Measurements from ENCODE around the gene ALX3. TPM values are rescaled to one million over a fixed set of nuclear protein-coding genes. Genes with fewer than 3 reads are reported as not detected.

Gene ALX3
- total and polyA plus RNA-seq, 10 of the 15 experiments (the other 5 are each of a cell fraction or from before 2014, with no cell fraction given) = not detected

DNA sequence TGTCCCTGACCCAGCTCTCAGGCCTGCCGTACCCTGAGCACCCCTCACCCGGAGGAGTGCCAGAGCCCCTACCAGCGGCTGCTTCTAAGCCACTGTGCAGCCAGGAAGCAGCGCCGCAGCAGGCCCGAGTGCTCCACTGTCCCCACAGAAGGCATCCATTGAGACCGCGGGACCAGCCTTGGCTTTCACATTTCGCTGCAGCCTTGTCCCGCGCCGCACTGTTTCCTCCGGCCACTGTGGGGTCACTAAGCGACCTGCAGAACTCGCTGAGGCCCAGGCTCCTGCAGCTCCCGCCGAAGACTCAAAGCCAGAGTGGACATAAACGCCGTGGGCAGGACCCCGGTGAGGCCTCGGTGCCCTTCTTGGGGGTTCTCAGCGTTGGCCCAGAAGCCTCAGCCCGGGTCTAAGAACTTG, 3.0 kb downstream of the ALX3 start (continued):
- TF ChIP-seq, protein P1, sequence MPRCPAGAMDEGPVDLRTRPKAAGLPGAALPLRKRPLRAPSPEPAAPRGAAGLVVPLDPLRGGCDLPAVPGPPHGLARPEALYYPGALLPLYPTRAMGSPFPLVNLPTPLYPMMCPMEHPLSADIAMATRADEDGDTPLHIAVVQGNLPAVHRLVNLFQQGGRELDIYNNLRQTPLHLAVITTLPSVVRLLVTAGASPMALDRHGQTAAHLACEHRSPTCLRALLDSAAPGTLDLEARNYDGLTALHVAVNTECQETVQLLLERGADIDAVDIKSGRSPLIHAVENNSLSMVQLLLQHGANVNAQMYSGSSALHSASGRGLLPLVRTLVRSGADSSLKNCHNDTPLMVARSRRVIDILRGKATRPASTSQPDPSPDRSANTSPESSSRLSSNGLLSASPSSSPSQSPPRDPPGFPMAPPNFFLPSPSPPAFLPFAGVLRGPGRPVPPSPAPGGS (IDR thresholded peaks at IDR 0.05; ENCODE audit: borderline replicate concordance, insufficient read depth, low read depth, low read length, poor library complexity, severe bottlenecking) = no peak
- TF ChIP-seq, protein P2, sequence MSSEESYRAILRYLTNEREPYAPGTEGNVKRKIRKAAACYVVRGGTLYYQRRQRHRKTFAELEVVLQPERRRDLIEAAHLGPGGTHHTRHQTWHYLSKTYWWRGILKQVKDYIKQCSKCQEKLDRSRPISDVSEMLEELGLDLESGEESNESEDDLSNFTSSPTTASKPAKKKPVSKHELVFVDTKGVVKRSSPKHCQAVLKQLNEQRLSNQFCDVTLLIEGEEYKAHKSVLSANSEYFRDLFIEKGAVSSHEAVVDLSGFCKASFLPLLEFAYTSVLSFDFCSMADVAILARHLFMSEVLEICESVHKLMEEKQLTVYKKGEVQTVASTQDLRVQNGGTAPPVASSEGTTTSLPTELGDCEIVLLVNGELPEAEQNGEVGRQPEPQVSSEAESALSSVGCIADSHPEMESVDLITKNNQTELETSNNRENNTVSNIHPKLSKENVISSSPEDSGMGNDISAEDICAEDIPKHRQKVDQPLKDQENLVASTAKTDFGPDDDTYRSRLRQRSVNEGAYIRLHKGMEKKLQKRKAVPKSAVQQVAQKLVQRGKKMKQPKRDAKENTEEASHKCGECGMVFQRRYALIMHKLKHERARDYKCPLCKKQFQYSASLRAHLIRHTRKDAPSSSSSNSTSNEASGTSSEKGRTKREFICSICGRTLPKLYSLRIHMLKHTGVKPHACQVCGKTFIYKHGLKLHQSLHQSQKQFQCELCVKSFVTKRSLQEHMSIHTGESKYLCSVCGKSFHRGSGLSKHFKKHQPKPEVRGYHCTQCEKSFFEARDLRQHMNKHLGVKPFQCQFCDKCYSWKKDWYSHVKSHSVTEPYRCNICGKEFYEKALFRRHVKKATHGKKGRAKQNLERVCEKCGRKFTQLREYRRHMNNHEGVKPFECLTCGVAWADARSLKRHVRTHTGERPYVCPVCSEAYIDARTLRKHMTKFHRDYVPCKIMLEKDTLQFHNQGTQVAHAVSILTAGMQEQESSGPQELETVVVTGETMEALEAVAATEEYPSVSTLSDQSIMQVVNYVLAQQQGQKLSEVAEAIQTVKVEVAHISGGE (CRISPR knock-in tag; IDR thresholded peaks at IDR 0.05) = no peak
- no peak for TF ChIP-seq NFIC (IDR thresholded peaks at IDR 0.05; ENCODE audit: low read depth, low read length)

DNA sequence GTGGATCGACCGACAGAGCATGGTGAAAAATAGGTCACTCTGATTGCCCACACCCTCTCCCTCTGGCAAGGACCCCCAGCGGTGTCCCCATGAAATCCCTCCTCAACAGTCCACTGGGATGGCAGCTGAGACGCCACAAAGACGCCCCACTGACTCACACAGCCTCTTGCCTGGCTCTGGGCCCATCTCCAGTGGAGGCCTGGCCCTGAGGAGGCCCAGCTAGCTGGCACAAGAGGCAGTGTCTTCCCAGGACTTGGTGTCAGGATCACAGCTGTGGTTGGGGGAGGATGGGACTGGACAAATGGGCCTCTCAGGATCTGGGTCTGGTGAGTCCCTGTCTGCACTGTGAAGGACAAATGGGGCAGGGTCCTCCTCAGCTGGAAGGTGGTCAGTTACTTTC, 4.6 kb downstream of the ALX3 start:
- CTCF ChIA-PET = interaction anchor here (1.1 to 1.6 kb wide), 3 partner anchors 12 to 39 kb away, joined by 4 to 6 read pairs (median 4); no protein-coding TSS in a partner anchor
- no peaks in the 10 kb centered on the region; a peak in 1 of 4 replicates for H3K36me3 ChIP-seq (ENCODE audit: control insufficient read depth in 2 of 2, insufficient read depth in 2 of 2, low read length in 1 of 2)
- H2AFZ ChIP-seq (ENCODE audit: control insufficient read depth, low read depth, low read length) = no peak overlapping the region
- H3K4me1 ChIP-seq (ENCODE audit: control insufficient read depth, insufficient read depth, low read length) = no peaks in the 10 kb centered on the region
- in situ Hi-C loops (cut with MboI) (no loop called here), intact Hi-C loops (cut with micrococcal nuclease; ENCODE audit: unreplicated experiment) (no loop called here)
- DNase-seq (ENCODE audit: low read depth, low spot score) (no peak), FAIRE-seq (no peak), ATAC-seq (no peak)
- peaks cover 7% of the 10 kb centered on the region for H4K20me1 ChIP-seq (ENCODE audit: control insufficient read depth, insufficient read depth)
- peaks cover 24 to 33% of the 10 kb centered on the region in 2 experiments for H3K27me3 ChIP-seq (replicated peaks in 1 of 2; ENCODE audit: control insufficient read depth in 2 of 2, insufficient read depth in 2 of 2, low read length in 1 of 2)
- no peak overlapping the region for H3K4me3 ChIP-seq
- SMC1A ChIA-PET (ENCODE audit: uncharacterized antibody, unreplicated experiment) = no interaction called here
- no peak overlapping the region for H3K9ac ChIP-seq (ENCODE audit: control insufficient read depth, insufficient read depth, low read length)
- BruUV-seq (replicated peaks) = no TSS peak
- no peaks in the 10 kb centered on the region for H3K79me2 ChIP-seq (ENCODE audit: control insufficient read depth, insufficient read depth, low read length)
- TF ChIP-seq PAX8 (IDR thresholded peaks at IDR 0.05) (no peak), RUNX3 (IDR thresholded peaks at IDR 0.05; ENCODE audit: low read length) (no peak), SUZ12 (IDR thresholded peaks at IDR 0.05; ENCODE audit: unreplicated experiment) (no peak), SRF (IDR thresholded peaks at IDR 0.05; ENCODE audit: low read depth in 2 of 2, low read length in 2 of 2) (no peak), RAD51 (IDR thresholded peaks at IDR 0.05) (no peak)
- TF ChIP-seq, protein P3, sequence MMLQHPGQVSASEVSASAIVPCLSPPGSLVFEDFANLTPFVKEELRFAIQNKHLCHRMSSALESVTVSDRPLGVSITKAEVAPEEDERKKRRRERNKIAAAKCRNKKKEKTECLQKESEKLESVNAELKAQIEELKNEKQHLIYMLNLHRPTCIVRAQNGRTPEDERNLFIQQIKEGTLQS (IDR thresholded peaks at IDR 0.05; ENCODE audit: borderline replicate concordance, extremely low read depth, low read depth, low read length) = no peak
- TF ChIP-seq, protein P4, sequence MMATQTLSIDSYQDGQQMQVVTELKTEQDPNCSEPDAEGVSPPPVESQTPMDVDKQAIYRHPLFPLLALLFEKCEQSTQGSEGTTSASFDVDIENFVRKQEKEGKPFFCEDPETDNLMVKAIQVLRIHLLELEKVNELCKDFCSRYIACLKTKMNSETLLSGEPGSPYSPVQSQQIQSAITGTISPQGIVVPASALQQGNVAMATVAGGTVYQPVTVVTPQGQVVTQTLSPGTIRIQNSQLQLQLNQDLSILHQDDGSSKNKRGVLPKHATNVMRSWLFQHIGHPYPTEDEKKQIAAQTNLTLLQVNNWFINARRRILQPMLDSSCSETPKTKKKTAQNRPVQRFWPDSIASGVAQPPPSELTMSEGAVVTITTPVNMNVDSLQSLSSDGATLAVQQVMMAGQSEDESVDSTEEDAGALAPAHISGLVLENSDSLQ (IDR thresholded peaks at IDR 0.05) = no peak
- WGBS (ENCODE audit: insufficient coverage, insufficient replicate concordance, low lambda C conversion rate, missing lambda C conversion rate) = 63% methylated on average over 5 of the region's 5 CpGs
- RAD21 ChIA-PET (ENCODE audit: unreplicated experiment) = no interaction called here
- H3K9me3 ChIP-seq (replicated peaks; ENCODE audit: control insufficient read depth, insufficient read depth, low read length) = no peaks in the 10 kb centered on the region
- H3K27ac ChIP-seq (ENCODE audit: control insufficient read depth, insufficient read depth) = no peak overlapping the region
- no peak overlapping the region for H3K4me2 ChIP-seq (ENCODE audit: control insufficient read depth, insufficient read depth)
- POLR2A ChIA-PET = no interaction called here

Data from GM12878 (cell line).